ENCODE results near the gene SEMA6A. TPM values are rescaled to one million over a fixed set of nuclear protein-coding genes. Genes with fewer than 3 reads are reported as not detected.
A peak's percentile ranks its signal among the peaks of the same experiment; 100 is the strongest.

Gene SEMA6A
- total RNA-seq, 4 donors from 2014 or later: 2.5 to 6.5 (median 2.7) TPM

GRCh38 chr5:116564312-116564711 lies 10.3 kb downstream of the SEMA6A start:
- peak; percentile 48 to 68 for ATAC-seq
- no peaks in the 10 kb centered on the region for H3K36me3 ChIP-seq
- no peak overlapping the region for H3K27ac ChIP-seq
- in situ Hi-C loops (cut with MboI; ENCODE audit: low sequenced_read_pairs in 4 of 4) (loop anchor here in 1 of 4 donors (25.0 kb wide), 1 partner anchor 427 kb away; no protein-coding TSS in a partner anchor), intact Hi-C loops (cut with DNase I; ENCODE audit: low total_unique reads) (no loop called here)
- peaks cover 23 to 26% of the 10 kb centered on the region in 2 donors for H3K4me1 ChIP-seq
- TF ChIP-seq POLR2A (IDR thresholded peaks at IDR 0.05) (no peak), CTCF (IDR thresholded peaks at IDR 0.05 in 4 of 5, conservative IDR thresholded peaks at IDR 0.05 in 1 of 5) (no peak)
- peaks cover 8 to 27% (median 20%) of the 10 kb centered on the region in 3 donors for H3K27me3 ChIP-seq
- no peak for DNase-seq
- H3K4me3 ChIP-seq: no peak overlapping the region
- H3K9me3 ChIP-seq: no peaks in the 10 kb centered on the region

- in situ Hi-C loops (cut with MboI; ENCODE audit: low sequenced_read_pairs in 4 of 4): loop anchor here in 1 of 4 donors (25.0 kb wide), 1 partner anchor 427 kb away; no protein-coding TSS in a partner anchor
- peaks cover 4 to 22% (median 15%) of the 10 kb centered on the region in 3 donors for H3K27me3 ChIP-seq
- peaks cover 23 to 26% of the 10 kb centered on the region in 2 donors for H3K4me1 ChIP-seq
- H3K36me3 ChIP-seq: no peaks in the 10 kb centered on the region
- ATAC-seq (no peak), DNase-seq (no peak)
- no peaks in the 10 kb centered on the region for H3K9me3 ChIP-seq
- intact Hi-C loops (cut with DNase I; ENCODE audit: low total_unique reads): no loop called here
- no peak overlapping the region for H3K4me3 ChIP-seq
- TF ChIP-seq POLR2A (IDR thresholded peaks at IDR 0.05) (no peak), CTCF (IDR thresholded peaks at IDR 0.05 in 4 of 5, conservative IDR thresholded peaks at IDR 0.05 in 1 of 5) (no peak)
- no peak overlapping the region for H3K27ac ChIP-seq
Observed at GRCh38 chr5:116563736-116564308, 10.8 kb downstream of the SEMA6A start.

- Histone ChIP-seq H3K4me1 (peaks cover 26% of the 10 kb centered on the region in 2 donors), H3K27ac (no peak overlapping the region), H3K9me3 (no peaks in the 10 kb centered on the region), H3K27me3 (peaks cover 0 to 12% (median 4%) of the 10 kb centered on the region in 3 donors), H3K4me3 (no peak overlapping the region), H3K36me3 (no peaks in the 10 kb centered on the region)
- TF ChIP-seq CTCF (IDR thresholded peaks at IDR 0.05 in 4 of 5, conservative IDR thresholded peaks at IDR 0.05 in 1 of 5) (no peak), POLR2A (IDR thresholded peaks at IDR 0.05) (no peak)
- ATAC-seq (no peak), DNase-seq (no peak)
- intact Hi-C loops (cut with DNase I; ENCODE audit: low total_unique reads) (no loop called here), in situ Hi-C loops (cut with MboI; ENCODE audit: low sequenced_read_pairs in 4 of 4) (loop anchor here in 1 of 4 donors (25.0 kb wide), 1 partner anchor 425 kb away; no protein-coding TSS in a partner anchor)
Observed at GRCh38 chr5:116562669-116563068, 12.0 kb downstream of the SEMA6A start.

- no peak for ATAC-seq
- intact Hi-C loops (cut with DNase I; ENCODE audit: low total_unique reads): no loop called here
Observed at GRCh38 chr5:116561658-116562057, 13.0 kb downstream of the SEMA6A start.

More at GRCh38 chr5:116561658-116562057, 13.0 kb downstream of the SEMA6A start:
- Histone ChIP-seq H3K27ac (no peak overlapping the region), H3K36me3 (no peaks in the 10 kb centered on the region), H3K27me3 (peaks cover 0 to 8% (median 0%) of the 10 kb centered on the region in 3 donors), H3K9me3 (no peaks in the 10 kb centered on the region), H3K4me3 (no peak overlapping the region), H3K4me1 (peaks cover 26% of the 10 kb centered on the region in 2 donors)
- in situ Hi-C loops (cut with MboI; ENCODE audit: low sequenced_read_pairs in 4 of 4): loop anchor here in 1 of 4 donors (25.0 kb wide), 1 partner anchor 424 kb away; no protein-coding TSS in a partner anchor
- TF ChIP-seq POLR2A (IDR thresholded peaks at IDR 0.05): no peak
- TF ChIP-seq CTCF (IDR thresholded peaks at IDR 0.05 in 4 of 5, conservative IDR thresholded peaks at IDR 0.05 in 1 of 5): no peak
- no peak for DNase-seq

Measured in gastrocnemius medialis (tissue), 4 donors.